D721Med (cell line): Measurements from ENCODE around the gene TTC23L.

Source experiments
- DNase-seq: peaks from one replicate; pipeline ENCODE4 v3.0.0; 2011; ENCODE audit warnings: low spot score; ENCODE audit not compliant: insufficient read length
- FAIRE-seq: peaks from 2 replicates; lab custom pipeline; 2011; peaks lifted over from hg19 to GRCh38; lab: Jason Lieb, UNC
- TF ChIP-seq, protein P1 (sequence below): IDR thresholded peaks from 2 replicates; pipeline ENCODE4 v1.5.1; 2012; ENCODE audit warnings: mild to moderate bottlenecking, control low read depth; ENCODE audit not compliant: insufficient read depth; ENCODE audit errors: missing control alignments

Gene TTC23L

GRCh38 chr5:34804913-34805312, 34.1 kb upstream of the TTC23L start:
- FAIRE-seq (no peak), DNase-seq (no peak)
- TF ChIP-seq, protein P1, sequence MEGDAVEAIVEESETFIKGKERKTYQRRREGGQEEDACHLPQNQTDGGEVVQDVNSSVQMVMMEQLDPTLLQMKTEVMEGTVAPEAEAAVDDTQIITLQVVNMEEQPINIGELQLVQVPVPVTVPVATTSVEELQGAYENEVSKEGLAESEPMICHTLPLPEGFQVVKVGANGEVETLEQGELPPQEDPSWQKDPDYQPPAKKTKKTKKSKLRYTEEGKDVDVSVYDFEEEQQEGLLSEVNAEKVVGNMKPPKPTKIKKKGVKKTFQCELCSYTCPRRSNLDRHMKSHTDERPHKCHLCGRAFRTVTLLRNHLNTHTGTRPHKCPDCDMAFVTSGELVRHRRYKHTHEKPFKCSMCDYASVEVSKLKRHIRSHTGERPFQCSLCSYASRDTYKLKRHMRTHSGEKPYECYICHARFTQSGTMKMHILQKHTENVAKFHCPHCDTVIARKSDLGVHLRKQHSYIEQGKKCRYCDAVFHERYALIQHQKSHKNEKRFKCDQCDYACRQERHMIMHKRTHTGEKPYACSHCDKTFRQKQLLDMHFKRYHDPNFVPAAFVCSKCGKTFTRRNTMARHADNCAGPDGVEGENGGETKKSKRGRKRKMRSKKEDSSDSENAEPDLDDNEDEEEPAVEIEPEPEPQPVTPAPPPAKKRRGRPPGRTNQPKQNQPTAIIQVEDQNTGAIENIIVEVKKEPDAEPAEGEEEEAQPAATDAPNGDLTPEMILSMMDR: no peak

- TF ChIP-seq, protein P1: no peak
- DNase-seq (no peak), FAIRE-seq (no peak)
Measured at GRCh38 chr5:34806532-34806931, 32.4 kb upstream of the TTC23L start.

DNA sequence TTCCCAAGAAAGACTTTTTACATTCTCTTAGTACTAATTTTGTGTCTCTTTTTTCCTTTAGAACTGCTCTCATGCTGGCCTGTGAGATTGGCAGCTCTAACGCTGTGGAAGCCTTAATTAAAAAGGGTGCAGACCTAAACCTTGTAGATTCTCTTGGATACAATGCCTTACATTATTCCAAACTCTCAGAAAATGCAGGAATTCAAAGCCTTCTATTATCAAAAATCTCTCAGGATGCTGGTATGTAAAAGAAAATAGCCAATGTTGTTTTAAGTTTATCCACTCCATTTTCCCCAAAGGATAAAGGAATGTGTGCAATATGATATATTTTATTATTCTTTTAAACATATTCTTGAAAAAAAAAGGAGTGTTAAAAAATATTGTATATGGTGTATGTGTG, 27.3 kb upstream of the TTC23L start:
- DNase-seq (no peak), FAIRE-seq (no peak)
- TF ChIP-seq, protein P1: no peak

- TF ChIP-seq, protein P1: no peak
- DNase-seq: no peak
- no peak for FAIRE-seq
Measured at GRCh38 chr5:34813509-34813908, 25.5 kb upstream of the TTC23L start.

DNA sequence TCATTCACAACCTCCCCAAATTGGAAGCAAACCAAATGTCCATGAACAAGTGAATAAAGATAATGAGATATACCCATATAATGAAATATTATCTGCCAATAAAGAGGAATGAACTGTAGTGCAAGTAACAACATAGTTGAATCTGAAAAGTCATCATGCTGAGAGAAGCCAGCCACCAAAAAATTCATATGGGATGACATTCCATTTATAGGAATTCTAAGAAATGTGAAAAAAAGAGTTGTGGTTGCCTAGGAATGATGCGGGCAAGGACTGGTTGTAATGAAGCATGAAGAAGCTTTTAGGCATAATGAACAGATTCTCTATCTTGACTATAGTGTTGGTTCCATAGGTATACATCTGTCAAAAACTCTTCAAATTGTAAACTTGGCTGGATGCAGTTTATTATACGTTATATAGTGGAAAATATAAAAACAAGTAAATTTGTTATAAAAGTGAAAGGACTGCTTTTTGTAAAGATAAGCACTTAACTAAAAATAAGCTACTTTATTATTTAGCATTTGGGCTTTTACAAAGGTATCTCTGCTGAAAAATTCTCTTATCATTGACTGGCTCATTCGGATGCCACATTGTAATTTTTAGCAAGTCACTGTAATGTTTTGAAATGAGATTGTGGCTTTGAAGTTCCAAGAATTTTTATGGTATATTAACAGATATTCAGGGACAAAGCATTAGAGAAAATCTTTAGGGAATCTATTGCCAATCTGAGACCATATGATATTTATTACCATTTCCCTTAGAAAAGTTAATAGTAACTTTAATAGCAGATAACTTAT, 21.2 kb upstream of the TTC23L start:
- DNase-seq (no peak), FAIRE-seq (no peak)
- TF ChIP-seq, protein P1: no peak

DNA sequence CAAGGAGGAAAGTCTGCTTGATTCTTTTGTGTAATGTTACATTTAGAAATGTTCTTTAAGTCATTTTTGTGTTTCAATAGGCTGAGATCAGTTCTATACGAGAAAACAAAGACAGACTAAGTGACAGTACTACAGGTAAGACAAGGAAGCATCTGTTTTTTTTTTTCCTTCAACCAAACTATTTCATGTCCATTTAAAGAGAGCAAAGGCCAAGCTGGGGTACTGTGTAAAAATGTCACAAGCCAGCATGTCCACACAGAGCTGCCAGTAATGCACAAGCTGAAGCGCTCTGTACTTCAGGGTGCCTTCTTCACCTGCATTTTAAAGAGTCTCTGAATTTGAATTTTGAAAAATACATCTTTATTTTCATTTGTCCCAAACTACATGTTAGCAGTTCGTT, 20.2 kb upstream of the TTC23L start:
- DNase-seq (no peak), FAIRE-seq (no peak)
- TF ChIP-seq, protein P1: no peak

GRCh38 chr5:34820593-34820992, 18.4 kb upstream of the TTC23L start:
- TF ChIP-seq, protein P1: no peak
- DNase-seq: no peak
- no peak for FAIRE-seq
